Esophagus muscularis mucosa (tissue), 4 donors: Measurements from ENCODE around the gene ADGRA1.

Experiments
- CTCF ChIP-seq, 3 experiments: fragments of 200-600 bp in 2 of 3; fragments of 450-650 bp in 1 of 3; sonication (generic) in 2 of 3; IDR thresholded peaks; one replicate each; pipeline ENCODE4 v1.5.1; 2017 to 2019; ENCODE audit warnings: antibody characterized with exemption in 3 of 3, mild to moderate bottlenecking in 2 of 3, moderate library complexity in 1 of 3
- EP300 ChIP-seq: sonication (generic); formaldehyde crosslinking; IDR thresholded peaks from one replicate; pipeline ENCODE4 v1.6.1; 2017; ENCODE audit warnings: antibody characterized with exemption
- POLR2A ChIP-seq: fragments of 450-650 bp; IDR thresholded peaks from one replicate; pipeline ENCODE4 v1.6.1; 2017; ENCODE audit warnings: antibody characterized with exemption, moderate library complexity, mild to moderate bottlenecking, low read depth
- POLR2AphosphoS5 ChIP-seq, 2 donors: sonication (generic); formaldehyde crosslinking; IDR thresholded peaks; one replicate each; pipeline ENCODE4 v1.6.1; 2017; ENCODE audit warnings: antibody characterized with exemption in 2 of 2

GRCh38 chr10:133121479-133121878 lies 33.8 kb downstream of the ADGRA1 start:
- TF ChIP-seq CTCF (IDR thresholded peaks at IDR 0.05) (no peak), POLR2A (no peak), EP300 (no peak), POLR2AphosphoS5 (IDR thresholded peaks at IDR 0.05) (no peak)
